ENCODE measurements around the gene ZNF420. TPM values are rescaled to one million over a fixed set of nuclear protein-coding genes. Genes with fewer than 3 reads are reported as not detected.
"Not testable (repeated sequence)": the region's sequence is repeated elsewhere in the genome, so short reads cannot be mapped to it uniquely, and the experiment has no call there.

The ZNF420 gene
- total RNA-seq, 1 experiment from 2014 or later: 12.3 TPM

GRCh38 chr19:37056776-37057175 lies 21.5 kb upstream of the ZNF420 start (continued):
- no peak for TF ChIP-seq PREB (CRISPR knock-in tag; IDR thresholded peaks at IDR 0.05; ENCODE audit: borderline replicate concordance)

DNA sequence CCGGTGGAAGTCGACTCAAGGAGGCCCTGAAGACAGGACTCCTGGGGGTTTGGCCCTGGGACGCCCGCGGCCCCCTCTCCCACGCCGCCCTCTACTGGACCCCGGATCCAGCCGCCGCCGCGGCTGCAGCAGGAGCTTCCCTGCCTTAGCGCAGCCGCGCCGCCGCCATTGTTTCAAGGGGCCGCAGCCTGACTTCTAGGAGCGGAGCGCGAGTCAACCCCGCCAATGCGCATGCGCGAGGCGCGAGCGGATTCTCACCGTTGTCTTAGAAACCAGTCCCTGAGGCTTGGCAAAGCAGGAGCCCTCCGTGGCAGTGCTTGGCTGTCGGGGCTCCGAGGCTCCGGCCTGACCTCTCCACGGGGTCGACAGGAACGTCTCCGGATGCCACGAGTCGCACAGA lies 19.1 kb upstream of the ZNF420 start:
- ChIA-PET POLR2A (no interaction called here), CTCF (no interaction called here)
- Mint-ChIP-seq H3K27me3 (ENCODE audit: low read depth) (peaks cover 10% of the 10 kb centered on the region; the same call in 1 of the 2 replicates), H3K27ac (no peak overlapping the region), H3K4me1 (peaks cover 10% of the 10 kb centered on the region), H3K9me3 (peaks cover 75% of the 10 kb centered on the region), H3K4me3 (no peak overlapping the region), H3K36me3 (peaks cover 41% of the 10 kb centered on the region)
- TF ChIP-seq CTCF (IDR thresholded peaks at IDR 0.05): no peak
- TF ChIP-seq FOXK1 (CRISPR knock-in tag; IDR thresholded peaks at IDR 0.05): no peak
- no peak for TF ChIP-seq ESRRA (CRISPR knock-in tag; IDR thresholded peaks at IDR 0.05; ENCODE audit: borderline replicate concordance)
- DNase-seq (ENCODE audit: low spot score) (no peak), ATAC-seq (no peak)

GRCh38 chr19:37064886-37065285 lies 13.3 kb upstream of the ZNF420 start:
- Mint-ChIP-seq H3K9me3 (peaks cover 73% of the 10 kb centered on the region), H3K36me3 (peaks cover 18% of the 10 kb centered on the region)
- ATAC-seq; H3K4me1 Mint-ChIP-seq; H3K4me3 Mint-ChIP-seq; CTCF ChIA-PET; H3K27me3 Mint-ChIP-seq (ENCODE audit: low read depth); DNase-seq (ENCODE audit: low spot score); POLR2A ChIA-PET; H3K27ac Mint-ChIP-seq: not testable (repeated sequence)

DNA sequence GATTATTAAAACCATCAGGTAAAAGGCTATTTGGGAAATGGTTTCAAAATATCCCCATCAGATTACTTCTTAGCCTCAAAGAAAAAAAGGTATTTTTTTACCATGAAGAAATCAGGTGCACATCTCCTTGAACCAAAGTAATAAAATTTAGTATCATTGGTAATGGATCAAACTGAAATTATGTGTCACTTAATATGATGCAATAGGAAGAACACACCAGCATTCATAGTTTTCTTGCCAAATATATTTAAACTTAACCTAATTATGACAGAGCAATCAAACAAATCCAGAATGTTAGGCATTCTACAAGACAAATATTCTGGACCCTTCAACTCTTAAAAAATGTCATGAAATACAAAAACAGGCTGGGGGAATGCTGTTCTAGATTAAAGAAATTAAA lies 4.1 kb upstream of the ZNF420 start:
- DNase-seq (ENCODE audit: low spot score): no peak
- Mint-ChIP-seq H3K27me3 (ENCODE audit: low read depth) (0 out of 2 replicates have a peak, but pooled peaks cover 4% of the 10 kb centered on the region), H3K4me1 (peaks cover 11% of the 10 kb centered on the region), H3K27ac (no peak overlapping the region), H3K9me3 (peaks cover 38% of the 10 kb centered on the region), H3K36me3 (peaks cover 4% of the 10 kb centered on the region), H3K4me3 (no peak overlapping the region)
- CTCF ChIA-PET: no interaction called here
- no peak for ATAC-seq
- TF ChIP-seq ZNF121 (CRISPR knock-in tag; IDR thresholded peaks at IDR 0.05): no peak
- no peak for TF ChIP-seq ZNF671 (CRISPR knock-in tag; IDR thresholded peaks at IDR 0.05)
- TF ChIP-seq, protein P1, sequence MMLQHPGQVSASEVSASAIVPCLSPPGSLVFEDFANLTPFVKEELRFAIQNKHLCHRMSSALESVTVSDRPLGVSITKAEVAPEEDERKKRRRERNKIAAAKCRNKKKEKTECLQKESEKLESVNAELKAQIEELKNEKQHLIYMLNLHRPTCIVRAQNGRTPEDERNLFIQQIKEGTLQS (CRISPR knock-in tag; conservative IDR thresholded peaks at IDR 0.05): no peak
- TF ChIP-seq ZSCAN18 (CRISPR knock-in tag; IDR thresholded peaks at IDR 0.05): no peak
- no peak for TF ChIP-seq CREB1 (CRISPR knock-in tag; IDR thresholded peaks at IDR 0.05)
- TF ChIP-seq, protein P2, sequence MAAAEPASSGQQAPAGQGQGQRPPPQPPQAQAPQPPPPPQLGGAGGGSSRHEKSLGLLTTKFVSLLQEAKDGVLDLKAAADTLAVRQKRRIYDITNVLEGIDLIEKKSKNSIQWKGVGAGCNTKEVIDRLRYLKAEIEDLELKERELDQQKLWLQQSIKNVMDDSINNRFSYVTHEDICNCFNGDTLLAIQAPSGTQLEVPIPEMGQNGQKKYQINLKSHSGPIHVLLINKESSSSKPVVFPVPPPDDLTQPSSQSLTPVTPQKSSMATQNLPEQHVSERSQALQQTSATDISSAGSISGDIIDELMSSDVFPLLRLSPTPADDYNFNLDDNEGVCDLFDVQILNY (CRISPR knock-in tag; IDR thresholded peaks at IDR 0.05): no peak
- TF ChIP-seq ZBTB21 (CRISPR knock-in tag; IDR thresholded peaks at IDR 0.05; ENCODE audit: borderline replicate concordance): no peak
- no peak for TF ChIP-seq ZNF317 (CRISPR knock-in tag; IDR thresholded peaks at IDR 0.05; ENCODE audit: borderline replicate concordance, low read depth)
- TF ChIP-seq ZNF263 (CRISPR knock-in tag; IDR thresholded peaks at IDR 0.05; ENCODE audit: low read depth): no peak
- TF ChIP-seq NFE2L1 (CRISPR knock-in tag; IDR thresholded peaks at IDR 0.05): no peak
- TF ChIP-seq, protein P3, sequence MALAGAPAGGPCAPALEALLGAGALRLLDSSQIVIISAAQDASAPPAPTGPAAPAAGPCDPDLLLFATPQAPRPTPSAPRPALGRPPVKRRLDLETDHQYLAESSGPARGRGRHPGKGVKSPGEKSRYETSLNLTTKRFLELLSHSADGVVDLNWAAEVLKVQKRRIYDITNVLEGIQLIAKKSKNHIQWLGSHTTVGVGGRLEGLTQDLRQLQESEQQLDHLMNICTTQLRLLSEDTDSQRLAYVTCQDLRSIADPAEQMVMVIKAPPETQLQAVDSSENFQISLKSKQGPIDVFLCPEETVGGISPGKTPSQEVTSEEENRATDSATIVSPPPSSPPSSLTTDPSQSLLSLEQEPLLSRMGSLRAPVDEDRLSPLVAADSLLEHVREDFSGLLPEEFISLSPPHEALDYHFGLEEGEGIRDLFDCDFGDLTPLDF (CRISPR knock-in tag; IDR thresholded peaks at IDR 0.05): no peak
- no peak for TF ChIP-seq CTCF (IDR thresholded peaks at IDR 0.05)
- TF ChIP-seq EMX1 (CRISPR knock-in tag; IDR thresholded peaks at IDR 0.05): no peak
- POLR2A ChIA-PET: no interaction called here

Data from WTC11 (cell line).